Glutamatergic neuron (in vitro differentiated cells): ENCODE data around the gene ITPA. TPM values are rescaled to one million over a fixed set of nuclear protein-coding genes. Genes with fewer than 3 reads are reported as not detected.

Experiments used
- DNase-seq: peaks from one replicate; pipeline ENCODE4 v3.0.0; 2022
- H3K27ac Mint-ChIP-seq: one replicate; pipeline ENCODE4 v1.8.0; 2020; ENCODE audit warnings: mild to moderate bottlenecking, mixed read lengths, inconsistent platforms; ENCODE audit not compliant: unreplicated experiment
- H3K27me3 Mint-ChIP-seq: one replicate; pipeline ENCODE4 v1.8.0; 2020; ENCODE audit warnings: mild to moderate bottlenecking, moderate library complexity, mixed read lengths, inconsistent platforms; ENCODE audit not compliant: unreplicated experiment
- H3K36me3 Mint-ChIP-seq: one replicate; pipeline ENCODE4 v1.8.0; 2020; ENCODE audit warnings: mild to moderate bottlenecking, mixed read lengths, inconsistent platforms; ENCODE audit not compliant: unreplicated experiment
- H3K4me1 Mint-ChIP-seq: one replicate; pipeline ENCODE4 v1.8.0; 2020; ENCODE audit warnings: mild to moderate bottlenecking, low read depth, mixed read lengths, inconsistent platforms; ENCODE audit not compliant: unreplicated experiment
- H3K4me3 Mint-ChIP-seq: one replicate; pipeline ENCODE4 v1.8.0; 2020; ENCODE audit warnings: mild to moderate bottlenecking, mixed read lengths, inconsistent platforms; ENCODE audit not compliant: unreplicated experiment
- H3K9me3 Mint-ChIP-seq: one replicate; pipeline ENCODE4 v1.8.0; 2020; ENCODE audit warnings: mild to moderate bottlenecking, moderate library complexity, mixed read lengths, inconsistent platforms; ENCODE audit not compliant: unreplicated experiment
- CTCF ChIP-seq: fragments of 200-600 bp; sonication (generic); IDR thresholded peaks from one replicate; pipeline ENCODE4 v1.5.0; 2021; ENCODE audit not compliant: partially characterized antibody, unreplicated experiment
- total RNA-seq: library from RNA; stranded (reverse); fragmentation: NEBNext Ultra II Directional; extraction: Animal tissue kit (Norgen Biotek cat#: 25700); gene quantifications from one replicate; pipeline ENCODE4 v1.2.1, GENCODE V29; 2021; ENCODE audit not compliant: unreplicated experiment

The ITPA gene
- total RNA-seq, 1 donor from 2014 or later, result 72.1 TPM

- no peak for DNase-seq
- peaks cover 11% of the 10 kb centered on the region for H3K9me3 Mint-ChIP-seq
- no peak overlapping the region for H3K27ac Mint-ChIP-seq
- H3K4me1 Mint-ChIP-seq, result peaks cover 2% of the 10 kb centered on the region
- H3K4me3 Mint-ChIP-seq, result no peak overlapping the region
- no peak for TF ChIP-seq CTCF
- H3K36me3 Mint-ChIP-seq, result no peaks in the 10 kb centered on the region
- H3K27me3 Mint-ChIP-seq, result peaks cover 16% of the 10 kb centered on the region
These were observed 32.9 kb downstream of the ITPA start for GRCh38 chr20:3242172-3242692.

DNA sequence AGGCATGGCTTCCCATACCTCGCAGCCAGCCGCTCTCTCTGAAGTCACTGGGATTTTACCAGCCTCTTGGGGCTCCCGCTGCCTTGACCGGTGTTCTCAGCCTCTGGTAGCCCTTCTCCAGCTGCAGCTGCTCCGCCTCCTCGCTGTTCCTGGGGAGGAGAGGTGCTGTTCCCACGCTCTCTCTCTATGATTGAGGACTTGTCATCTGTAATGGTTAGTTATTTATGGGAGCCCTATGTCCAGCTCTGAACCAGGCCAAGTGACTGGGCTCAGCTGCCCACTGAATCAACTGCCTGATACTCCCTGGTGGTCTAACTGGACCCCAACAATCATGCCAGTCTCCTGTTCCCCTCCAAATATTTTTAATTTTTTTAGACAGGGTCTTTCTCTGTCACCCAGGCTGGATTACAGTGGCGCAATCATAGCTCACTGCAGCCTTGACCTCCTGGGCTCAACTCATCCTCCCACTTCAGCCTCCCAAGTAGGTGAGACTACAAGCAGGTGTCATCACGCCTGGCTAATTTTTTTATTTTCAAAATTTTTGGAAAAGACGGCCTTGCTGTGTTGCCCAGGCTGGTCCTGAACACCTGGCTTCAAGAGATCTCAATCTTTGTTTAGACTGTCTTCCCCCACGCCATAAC is 34.5 kb downstream of the ITPA start:
- no peak for TF ChIP-seq CTCF
- H3K4me1 Mint-ChIP-seq, result peaks cover 2% of the 10 kb centered on the region
- DNase-seq, result no peak
- no peaks in the 10 kb centered on the region for H3K36me3 Mint-ChIP-seq
- H3K27ac Mint-ChIP-seq, result no peak overlapping the region
- H3K27me3 Mint-ChIP-seq, result peaks cover 18% of the 10 kb centered on the region
- no peak overlapping the region for H3K4me3 Mint-ChIP-seq
- H3K9me3 Mint-ChIP-seq, result peaks cover 11% of the 10 kb centered on the region

DNA sequence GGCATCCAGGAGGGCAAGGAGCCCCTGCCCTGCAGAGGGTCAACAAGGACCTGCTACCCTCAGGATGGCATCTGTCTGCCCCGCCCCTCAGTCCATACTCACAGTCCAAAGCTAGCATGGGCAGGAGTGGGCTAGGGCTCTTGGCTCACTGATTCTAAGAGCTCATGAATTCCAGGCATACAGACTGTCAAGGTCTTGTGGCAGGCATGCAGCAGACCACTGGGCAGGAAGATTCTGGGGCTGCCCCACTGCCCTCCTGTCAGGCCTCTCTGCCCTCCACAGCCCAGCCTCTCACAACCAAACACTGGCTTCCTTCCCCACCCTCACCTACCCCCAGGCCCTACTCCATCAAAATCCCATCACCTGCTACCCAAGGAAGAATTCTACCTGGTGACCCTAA is 35.3 kb downstream of the ITPA start:
- no peak for TF ChIP-seq CTCF
- Mint-ChIP-seq H3K27ac (no peak overlapping the region), H3K9me3 (peaks cover 10% of the 10 kb centered on the region), H3K36me3 (no peaks in the 10 kb centered on the region), H3K27me3 (peaks cover 17% of the 10 kb centered on the region), H3K4me1 (peaks cover 2% of the 10 kb centered on the region), H3K4me3 (no peak overlapping the region)
- no peak for DNase-seq

DNA sequence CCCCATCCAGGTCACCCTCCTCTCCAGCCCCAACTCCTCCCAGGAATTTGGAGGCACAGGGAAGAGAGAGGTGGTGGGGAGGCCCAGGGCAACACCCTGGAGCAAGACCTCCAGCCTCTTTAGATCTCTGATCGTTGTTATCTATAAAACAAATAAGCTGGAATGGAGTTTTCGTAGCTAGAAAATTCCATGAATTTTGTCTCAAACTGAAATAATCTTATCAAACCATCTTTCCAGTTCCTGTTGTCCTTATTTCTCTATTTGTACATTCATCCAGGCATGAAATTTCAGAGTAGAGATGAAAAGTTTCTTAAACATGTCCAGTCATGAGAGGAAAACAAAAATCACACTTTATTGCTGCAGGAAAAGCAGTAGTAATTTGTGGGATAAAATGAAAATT is 35.9 kb downstream of the ITPA start:
- Mint-ChIP-seq H3K27me3 (peaks cover 18% of the 10 kb centered on the region), H3K36me3 (no peaks in the 10 kb centered on the region), H3K27ac (no peak overlapping the region), H3K4me1 (peaks cover 2% of the 10 kb centered on the region), H3K9me3 (peaks cover 10% of the 10 kb centered on the region), H3K4me3 (no peak overlapping the region)
- TF ChIP-seq CTCF, result no peak
- no peak for DNase-seq

DNA sequence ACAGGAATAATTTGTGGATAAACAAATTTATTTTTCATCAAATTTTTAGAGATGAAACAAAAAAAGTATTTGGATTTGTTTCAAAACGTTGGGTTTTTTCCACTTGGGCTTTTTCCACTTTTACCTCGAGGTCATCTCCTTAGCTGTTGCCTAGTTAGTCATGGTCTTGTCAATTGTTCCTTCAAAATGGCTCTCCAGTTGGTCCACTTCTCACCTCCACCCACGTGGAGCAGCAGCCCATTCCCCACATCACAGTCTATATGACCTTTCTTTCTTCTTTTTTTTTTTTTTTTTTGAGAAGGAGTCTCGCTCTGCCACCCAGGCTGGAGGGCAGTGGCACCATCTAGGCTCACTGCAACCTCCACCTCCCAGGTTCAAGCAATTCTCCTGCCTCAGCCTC is 36.4 kb downstream of the ITPA start:
- H3K36me3 Mint-ChIP-seq, result no peaks in the 10 kb centered on the region
- H3K4me3 Mint-ChIP-seq, result no peak overlapping the region
- H3K27me3 Mint-ChIP-seq, result peaks cover 18% of the 10 kb centered on the region
- DNase-seq, result no peak
- no peak for TF ChIP-seq CTCF
- peaks cover 2% of the 10 kb centered on the region for H3K4me1 Mint-ChIP-seq
- no peak overlapping the region for H3K27ac Mint-ChIP-seq
- H3K9me3 Mint-ChIP-seq, result peaks cover 10% of the 10 kb centered on the region
